WI38 (cell line): ENCODE data around the gene TAS2R20.

Experiments
- H3K4me3 ChIP-seq: 2 replicates; pipeline ENCODE4 v1.5.1; 2011; ENCODE audit warnings: low read depth, mild to moderate bottlenecking, control low read depth, low read length
- CTCF ChIP-seq: IDR thresholded peaks from 2 replicates; pipeline ENCODE4 v1.5.1; 2012; ENCODE audit warnings: low read depth, mild to moderate bottlenecking, control low read depth, low read length

TAS2R20 gene

GRCh38 chr12:10960211-10960610 is 37.9 kb downstream of the TAS2R20 start:
- H3K4me3 ChIP-seq, result no peak overlapping the region
- TF ChIP-seq CTCF, result no peak

- TF ChIP-seq CTCF, result no peak
- H3K4me3 ChIP-seq, result no peak overlapping the region
Measured at GRCh38 chr12:10959804-10960203, 38.3 kb downstream of the TAS2R20 start.

GRCh38 chr12:10957741-10958140 is 40.4 kb downstream of the TAS2R20 start:
- TF ChIP-seq CTCF, result no peak
- H3K4me3 ChIP-seq, result no peak overlapping the region

GRCh38 chr12:10956085-10956484 is 42.0 kb downstream of the TAS2R20 start:
- H3K4me3 ChIP-seq, result no peak overlapping the region
- TF ChIP-seq CTCF, result no peak

- H3K4me3 ChIP-seq, result no peak overlapping the region
- no peak for TF ChIP-seq CTCF
Measured at GRCh38 chr12:10952645-10953044, 45.5 kb downstream of the TAS2R20 start.
